Peyer's patch (tissue), 4 donors: Measurements from ENCODE around the gene PXDN.

Experiments
- POLR2A ChIP-seq, 2 donors: fragments of 450-650 bp; IDR thresholded peaks; one replicate each; pipeline ENCODE4 v1.5.1; 2017; ENCODE audit warnings: antibody characterized with exemption in 2 of 2, mild to moderate bottlenecking in 2 of 2, moderate library complexity in 2 of 2
- TF ChIP-seq, protein P1 (sequence below), 6 experiments: fragments of 450-650 bp in 4 of 6; fragments of 200-600 bp in 2 of 6; sonication (generic) in 1 of 6; IDR thresholded peaks; one replicate each; pipeline ENCODE4 v1.5.1; 2017 to 2019; ENCODE audit warnings: antibody characterized with exemption in 6 of 6, mild to moderate bottlenecking in 3 of 6, moderate library complexity in 1 of 6

GRCh38 chr2:1641523-1641922 lies 102.8 kb downstream of the PXDN start:
- no peak for TF ChIP-seq POLR2A (IDR thresholded peaks at IDR 0.05)
- TF ChIP-seq, protein P1, sequence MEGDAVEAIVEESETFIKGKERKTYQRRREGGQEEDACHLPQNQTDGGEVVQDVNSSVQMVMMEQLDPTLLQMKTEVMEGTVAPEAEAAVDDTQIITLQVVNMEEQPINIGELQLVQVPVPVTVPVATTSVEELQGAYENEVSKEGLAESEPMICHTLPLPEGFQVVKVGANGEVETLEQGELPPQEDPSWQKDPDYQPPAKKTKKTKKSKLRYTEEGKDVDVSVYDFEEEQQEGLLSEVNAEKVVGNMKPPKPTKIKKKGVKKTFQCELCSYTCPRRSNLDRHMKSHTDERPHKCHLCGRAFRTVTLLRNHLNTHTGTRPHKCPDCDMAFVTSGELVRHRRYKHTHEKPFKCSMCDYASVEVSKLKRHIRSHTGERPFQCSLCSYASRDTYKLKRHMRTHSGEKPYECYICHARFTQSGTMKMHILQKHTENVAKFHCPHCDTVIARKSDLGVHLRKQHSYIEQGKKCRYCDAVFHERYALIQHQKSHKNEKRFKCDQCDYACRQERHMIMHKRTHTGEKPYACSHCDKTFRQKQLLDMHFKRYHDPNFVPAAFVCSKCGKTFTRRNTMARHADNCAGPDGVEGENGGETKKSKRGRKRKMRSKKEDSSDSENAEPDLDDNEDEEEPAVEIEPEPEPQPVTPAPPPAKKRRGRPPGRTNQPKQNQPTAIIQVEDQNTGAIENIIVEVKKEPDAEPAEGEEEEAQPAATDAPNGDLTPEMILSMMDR (IDR thresholded peaks at IDR 0.05), result no peak
